ENCODE measurements around the gene RBM15. TPM values are rescaled to one million over a fixed set of nuclear protein-coding genes. Genes with fewer than 3 reads are reported as not detected.

RBM15 gene
- total RNA-seq, 1 donor = 43.9 TPM

DNA sequence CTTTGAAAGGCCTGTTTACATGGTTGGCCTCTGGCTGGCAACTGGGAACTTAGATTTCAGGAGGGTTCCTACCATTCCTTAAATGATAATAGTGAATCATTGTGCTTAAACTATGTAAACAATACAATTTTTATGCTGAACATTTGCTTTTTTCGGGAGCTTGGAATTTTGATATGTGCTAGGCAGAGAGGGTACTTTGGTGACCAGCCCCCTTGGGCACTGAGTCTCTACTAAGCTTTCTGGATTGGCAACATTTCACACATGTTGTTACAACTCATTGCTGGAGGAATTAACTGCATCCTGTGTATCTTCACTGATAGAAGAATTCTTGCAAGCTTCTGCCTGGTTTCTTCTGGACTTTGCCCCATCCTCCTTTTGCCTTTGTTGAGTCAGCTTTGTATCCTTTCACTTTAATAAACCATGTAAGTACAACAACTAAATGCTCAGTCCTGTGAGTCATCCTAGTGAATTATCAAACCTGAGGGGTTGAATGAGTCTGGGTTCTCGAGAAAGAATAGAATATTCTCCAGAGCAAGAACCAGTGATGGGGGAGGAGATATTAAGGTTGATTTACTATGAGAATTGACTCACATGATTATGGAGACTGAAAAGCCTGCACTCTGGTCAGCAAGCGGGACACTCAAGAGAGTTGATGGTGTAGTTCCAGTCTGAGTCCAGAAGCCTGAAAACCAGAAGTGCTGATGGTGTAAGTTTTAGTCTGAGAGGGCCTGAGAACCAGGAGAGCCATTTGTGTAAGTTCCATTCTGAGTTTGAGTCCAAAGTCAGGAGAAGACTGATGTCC lies 54.7 kb downstream of the RBM15 start:
- peak; percentile 71 for DNase-seq (ENCODE audit: low read depth)
- TF ChIP-seq, protein P1, sequence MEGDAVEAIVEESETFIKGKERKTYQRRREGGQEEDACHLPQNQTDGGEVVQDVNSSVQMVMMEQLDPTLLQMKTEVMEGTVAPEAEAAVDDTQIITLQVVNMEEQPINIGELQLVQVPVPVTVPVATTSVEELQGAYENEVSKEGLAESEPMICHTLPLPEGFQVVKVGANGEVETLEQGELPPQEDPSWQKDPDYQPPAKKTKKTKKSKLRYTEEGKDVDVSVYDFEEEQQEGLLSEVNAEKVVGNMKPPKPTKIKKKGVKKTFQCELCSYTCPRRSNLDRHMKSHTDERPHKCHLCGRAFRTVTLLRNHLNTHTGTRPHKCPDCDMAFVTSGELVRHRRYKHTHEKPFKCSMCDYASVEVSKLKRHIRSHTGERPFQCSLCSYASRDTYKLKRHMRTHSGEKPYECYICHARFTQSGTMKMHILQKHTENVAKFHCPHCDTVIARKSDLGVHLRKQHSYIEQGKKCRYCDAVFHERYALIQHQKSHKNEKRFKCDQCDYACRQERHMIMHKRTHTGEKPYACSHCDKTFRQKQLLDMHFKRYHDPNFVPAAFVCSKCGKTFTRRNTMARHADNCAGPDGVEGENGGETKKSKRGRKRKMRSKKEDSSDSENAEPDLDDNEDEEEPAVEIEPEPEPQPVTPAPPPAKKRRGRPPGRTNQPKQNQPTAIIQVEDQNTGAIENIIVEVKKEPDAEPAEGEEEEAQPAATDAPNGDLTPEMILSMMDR (IDR thresholded peaks at IDR 0.05; ENCODE audit: insufficient read depth, low read length) = no peak
- no peak overlapping the region for H3K4me3 ChIP-seq (ENCODE audit: low read depth, low read length)

DNA sequence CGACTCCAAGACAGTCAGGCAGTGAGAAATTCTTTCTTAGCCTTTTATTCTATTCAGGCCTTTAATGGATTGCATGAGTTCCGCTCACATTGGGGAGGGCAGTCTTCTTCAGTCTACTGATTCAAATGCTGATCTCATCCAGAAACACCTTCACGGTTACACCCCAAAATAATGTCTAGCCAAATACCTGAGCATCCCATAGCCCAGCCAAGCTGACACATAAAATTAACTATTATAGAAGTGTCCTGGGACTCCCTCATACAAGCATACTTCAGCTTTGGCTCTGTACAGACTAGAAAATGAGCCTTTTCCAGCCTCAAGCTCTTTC lies 55.3 kb downstream of the RBM15 start:
- no peak overlapping the region for H3K4me3 ChIP-seq (ENCODE audit: low read depth, low read length)
- TF ChIP-seq, protein P1 (IDR thresholded peaks at IDR 0.05; ENCODE audit: insufficient read depth, low read length) = no peak
- DNase-seq (ENCODE audit: low read depth) = no peak

Other genes with a start within 250 kb of the RBM15 start
- gene UBL4B, start 226.9 kb upstream of the RBM15 start, total RNA-seq (ENCODE audit: low replicate concordance) = not detected in 2 replicates
- 0.16 and 0.90 TPM in 2 replicates for gene SLC6A17, start 188.9 kb upstream of the RBM15 start, total RNA-seq (ENCODE audit: low replicate concordance)
- 4.7 and 6.8 TPM in 2 replicates for gene KCNC4, start 129.1 kb upstream of the RBM15 start, total RNA-seq (ENCODE audit: low replicate concordance)
- 36.8 and 71.9 TPM in 2 replicates for gene SLC16A4, start 51.6 kb downstream of the RBM15 start, total RNA-seq (ENCODE audit: low replicate concordance)
- gene LAMTOR5, start 68.3 kb downstream of the RBM15 start, total RNA-seq (ENCODE audit: low replicate concordance) = 43.3 and 96.5 TPM in 2 replicates
- gene PROK1, start 111.8 kb downstream of the RBM15 start, total RNA-seq (ENCODE audit: low replicate concordance) = not detected in 2 replicates
- gene KCNA10, start 179.8 kb downstream of the RBM15 start, total RNA-seq (ENCODE audit: low replicate concordance) = not detected in 2 replicates

Measured in fibroblast of the aortic adventitia (primary cell).